HG03460 (cell line): ENCODE measurements around the gene SLC1A2.

Experiments used
- ATAC-seq: cut with Tn5 transposase; IDR thresholded peaks from one replicate; pipeline ENCODE4 v1.9.1; 2021; ENCODE audit not compliant: unreplicated experiment

The SLC1A2 gene

GRCh38 chr11:35352077-35352888, 67.1 kb downstream of the SLC1A2 start:
- no peak for ATAC-seq

GRCh38 chr11:35349897-35350296, 69.5 kb downstream of the SLC1A2 start:
- no peak for ATAC-seq

GRCh38 chr11:35348898-35349687, 70.3 kb downstream of the SLC1A2 start:
- ATAC-seq: no peak

- ATAC-seq: no peak
Observed at GRCh38 chr11:35347921-35348331, 71.4 kb downstream of the SLC1A2 start.

- ATAC-seq: no peak
Observed at GRCh38 chr11:35347173-35347878, 72.0 kb downstream of the SLC1A2 start.

GRCh38 chr11:35346472-35347156, 72.7 kb downstream of the SLC1A2 start:
- ATAC-seq: no peak

- no peak for ATAC-seq
Observed at GRCh38 chr11:35344681-35345574, 74.4 kb downstream of the SLC1A2 start.

GRCh38 chr11:35343033-35343598, 76.2 kb downstream of the SLC1A2 start:
- ATAC-seq: no peak

GRCh38 chr11:35340715-35341114, 78.6 kb downstream of the SLC1A2 start:
- no peak for ATAC-seq

- ATAC-seq: no peak
Observed at GRCh38 chr11:35340071-35340470, 79.3 kb downstream of the SLC1A2 start.

GRCh38 chr11:35338921-35339320, 80.4 kb downstream of the SLC1A2 start:
- no peak for ATAC-seq

GRCh38 chr11:35337914-35338305, 81.4 kb downstream of the SLC1A2 start:
- no peak for ATAC-seq

GRCh38 chr11:35337136-35337913, 82.0 kb downstream of the SLC1A2 start:
- no peak for ATAC-seq

- ATAC-seq: no peak
Observed at GRCh38 chr11:35336726-35337125, 82.6 kb downstream of the SLC1A2 start.

- ATAC-seq: no peak
Observed at GRCh38 chr11:35335226-35335625, 84.1 kb downstream of the SLC1A2 start.

- peak; percentile 90 for ATAC-seq
Observed at GRCh38 chr11:35334385-35335090, 84.8 kb downstream of the SLC1A2 start.

- ATAC-seq: no peak
Observed at GRCh38 chr11:35332524-35332923, 86.8 kb downstream of the SLC1A2 start.

- no peak for ATAC-seq
Observed at GRCh38 chr11:35330931-35331330, 88.4 kb downstream of the SLC1A2 start.
